Activated CD4-positive, alpha-beta T cell treated with anti-CD3 and anti-CD28 coated beads, Interleukin-10, Interleukin-2, amounts not matched to agents 100 ng/mL and 50 ng/mL, durations not matched to agents 16 hours and 8 hours (primary cell): ENCODE measurements around the gene UBB.
"Not testable (repeated sequence)": the region's sequence is repeated elsewhere in the genome, so short reads cannot be mapped to it uniquely, and the experiment has no call there.

Experiments
- DNase-seq: peaks from one replicate; pipeline ENCODE4 v3.0.0-alpha.2; 2020

Gene UBB

GRCh38 chr17:16377941-16378341 is 3.0 kb upstream of the UBB start:
- DNase-seq: no peak

GRCh38 chr17:16378636-16379282 is 2.1 kb upstream of the UBB start:
- DNase-seq: no peak

GRCh38 chr17:16379654-16380053 is 1.2 kb upstream of the UBB start:
- DNase-seq: no peak

- DNase-seq: no peak
Measured at GRCh38 chr17:16381496-16381820, 567 bp downstream of the UBB start.

- DNase-seq: no peak
Measured at GRCh38 chr17:16383216-16383615, 2.3 kb downstream of the UBB start.

GRCh38 chr17:16383772-16384287 is 2.9 kb downstream of the UBB start:
- DNase-seq: no peak

- no peak for DNase-seq
Measured at GRCh38 chr17:16384557-16384956, 3.7 kb downstream of the UBB start.

GRCh38 chr17:16386126-16386507 is 5.2 kb downstream of the UBB start:
- DNase-seq: not testable (repeated sequence)

GRCh38 chr17:16391451-16391850 is 10.6 kb downstream of the UBB start:
- no peak for DNase-seq

- not testable (repeated sequence) for DNase-seq
Measured at GRCh38 chr17:16392491-16392890, 11.6 kb downstream of the UBB start.

- DNase-seq: not testable (repeated sequence)
Measured at GRCh38 chr17:16395887-16396286, 15.0 kb downstream of the UBB start.

GRCh38 chr17:16396693-16397092 is 15.8 kb downstream of the UBB start:
- not testable (repeated sequence) for DNase-seq

GRCh38 chr17:16398270-16399267 is 17.7 kb downstream of the UBB start:
- DNase-seq: peak; percentile 80

GRCh38 chr17:16403847-16404246 is 23.0 kb downstream of the UBB start:
- DNase-seq: not testable (repeated sequence)

GRCh38 chr17:16406742-16407674 is 26.1 kb downstream of the UBB start:
- no peak for DNase-seq

- no peak for DNase-seq
Measured at GRCh38 chr17:16407911-16408588, 27.2 kb downstream of the UBB start.

- DNase-seq: peak; percentile 67
Measured at GRCh38 chr17:16415031-16415924, 34.4 kb downstream of the UBB start, which contains the start of gene TRPV2. TSS of gene TRPV2 (plus strand) at chr17:16415571. CDS start at chr17:16417669, 2,098 bp downstream.

- DNase-seq: no peak
Measured at GRCh38 chr17:16417399-16417798, 36.5 kb downstream of the UBB start.

GRCh38 chr17:16417896-16418684 is 37.2 kb downstream of the UBB start:
- no peak for DNase-seq

GRCh38 chr17:16418685-16419068 is 37.8 kb downstream of the UBB start:
- DNase-seq: peak; percentile 62
